ENCODE measurements around the gene XBP1. TPM values are rescaled to one million over a fixed set of nuclear protein-coding genes. Genes with fewer than 3 reads are reported as not detected.

XBP1 gene
- total and polyA plus RNA-seq, 2 of the 13 experiments (the other 11 are each of a cell fraction or from before 2014, with no cell fraction given), result 416 to 427 TPM

- no peak for TF ChIP-seq MAF1 (CRISPR knock-in tag; IDR thresholded peaks at IDR 0.05; ENCODE audit: borderline replicate concordance)
- no peak for TF ChIP-seq ZSCAN5A (CRISPR knock-in tag; IDR thresholded peaks at IDR 0.05; ENCODE audit: borderline replicate concordance)
- peak; percentile 18 for TF ChIP-seq AFF4 (CRISPR knock-in tag; IDR thresholded peaks at IDR 0.05)
- TF ChIP-seq CHCHD3 (CRISPR knock-in tag; IDR thresholded peaks at IDR 0.05), result 0 out of 2 replicates have a peak, but pooled peaks have one; percentile 16
- TF ChIP-seq SIX4 (CRISPR knock-in tag; IDR thresholded peaks at IDR 0.05), result peak; percentile 7; the same call in 1 of the 2 replicates
- no peak for TF ChIP-seq SYNCRIP (IDR thresholded peaks at IDR 0.05; ENCODE audit: insufficient read depth, low read depth, low read length)
- no peak for TF ChIP-seq KAT2B (IDR thresholded peaks at IDR 0.05; ENCODE audit: borderline replicate concordance, low read depth, low read length)
- TF ChIP-seq ZFP41 (CRISPR knock-in tag; IDR thresholded peaks at IDR 0.05; ENCODE audit: borderline replicate concordance), result no peak
- no peak; the same call in 1 of the 2 replicates for TF ChIP-seq ZNF225 (CRISPR knock-in tag; IDR thresholded peaks at IDR 0.05)
- TF ChIP-seq NR3C1 (CRISPR knock-in tag; IDR thresholded peaks at IDR 0.05), result no peak
- peak; percentile 64; the same call in 1 of the 2 replicates for TF ChIP-seq JUN (CRISPR knock-in tag; IDR thresholded peaks at IDR 0.05)
- peak; percentile 96 for TF ChIP-seq MTERF4 (CRISPR knock-in tag; IDR thresholded peaks at IDR 0.05)
- TF ChIP-seq ZNF460 (CRISPR knock-in tag; IDR thresholded peaks at IDR 0.05; ENCODE audit: borderline replicate concordance), result peak; percentile 32; the same call in 1 of the 2 replicates
- peak; percentile 82 for TF ChIP-seq ZNF563 (CRISPR knock-in tag; IDR thresholded peaks at IDR 0.05)
- TF ChIP-seq NFIB (CRISPR knock-in tag; IDR thresholded peaks at IDR 0.05; ENCODE audit: borderline replicate concordance), result no peak
- TF ChIP-seq PAXIP1 (CRISPR knock-in tag; conservative IDR thresholded peaks at IDR 0.05), result peak; percentile 58
- TF ChIP-seq CC2D1A (CRISPR knock-in tag; IDR thresholded peaks at IDR 0.05), result no peak
- no peak for TF ChIP-seq RBAK (CRISPR knock-in tag; IDR thresholded peaks at IDR 0.05)
- no peak for TF ChIP-seq ELF4 (CRISPR knock-in tag; IDR thresholded peaks at IDR 0.05; ENCODE audit: borderline replicate concordance)
- peak; percentile 89; the same call in 1 of the 2 replicates for TF ChIP-seq ARNTL (CRISPR knock-in tag; IDR thresholded peaks at IDR 0.05)
Measured at GRCh38 chr22:28800308-28801041, at the start of gene XBP1 (continued).

All from HepG2 (cell line).